Esophagus squamous epithelium (tissue), 5 donors: ENCODE results near the gene KBTBD2. TPM values are rescaled to one million over a fixed set of nuclear protein-coding genes. Genes with fewer than 3 reads are reported as not detected.
"Not testable (repeated sequence)": the region's sequence is repeated elsewhere in the genome, so short reads cannot be mapped to it uniquely, and the experiment has no call there.

Experiments used
- DNase-seq: peaks from one replicate; lab custom pipeline; 2025; lab: John Stamatoyannopoulos, UW
- H3K27ac ChIP-seq, 4 donors: fragments of 200-600 bp; sonication (generic); one replicate each; pipeline ENCODE4 v1.5.1; 2016 to 2019; ENCODE audit warnings: mild to moderate bottlenecking in 1 of 4
- H3K27me3 ChIP-seq, 4 donors: fragments of 200-600 bp; sonication (generic); 1 replicate in 3 of 4; 2 replicates in 1 of 4; pipeline versions ENCODE4 v1.5.1 to v1.6.0; 2017 to 2021; ENCODE audit warnings: antibody characterized with exemption in 1 of 4
- H3K36me3 ChIP-seq, 3 donors: fragments of 200-600 bp; sonication (generic); one replicate each; pipeline ENCODE4 v1.5.1; 2016 to 2019
- H3K4me1 ChIP-seq, 3 donors: fragments of 200-600 bp; sonication (generic); one replicate each; pipeline ENCODE4 v1.5.1; 2017 to 2019
- H3K4me3 ChIP-seq, 4 donors: fragments of 200-600 bp; sonication (generic); 1 replicate in 3 of 4; 2 replicates in 1 of 4; pipeline ENCODE4 v1.5.1; 2016 to 2019; ENCODE audit warnings: mild to moderate bottlenecking in 2 of 4, moderate library complexity in 1 of 4
- H3K9me3 ChIP-seq, 3 donors: fragments of 200-600 bp; sonication (generic); one replicate each; pipeline ENCODE4 v1.5.1; 2016 to 2019
- CTCF ChIP-seq, 6 experiments: fragments of 450-650 bp in 4 of 6; fragments of 200-600 bp in 2 of 6; sonication (generic) in 2 of 6; IDR thresholded peaks; one replicate each; pipeline ENCODE4 v1.5.1; 2016 to 2019; ENCODE audit warnings: antibody characterized with exemption in 6 of 6, mild to moderate bottlenecking in 4 of 6, moderate library complexity in 4 of 6
- POLR2A ChIP-seq, 4 donors: fragments of 450-650 bp; IDR thresholded peaks; one replicate each; pipeline ENCODE4 v1.6.1; 2017; ENCODE audit warnings: antibody characterized with exemption in 4 of 4, mild to moderate bottlenecking in 4 of 4, moderate library complexity in 3 of 4
- WGBS, 2 donors: methylation state at CpG; one replicate each; pipeline ENCODE4 v1.1.5; 2018; 5-methylcytosine and 5-hydroxymethylcytosine counted together
- intact Hi-C: fragments of 100-400 bp; cut with DNase I; formaldehyde crosslinking; loops from one replicate; pipeline ENCODE4 v1.15.0; 2022
- total RNA-seq, 4 donors: library from RNA; depleted of rRNA; stranded (reverse); fragments of >200 nt; gene quantifications; one replicate each; pipeline ENCODE4 v1.1.0, GENCODE V29; 2016
- donor health status: DM: yes; HTN: yes; CAD: no.

KBTBD2 gene
- total RNA-seq, 4 donors from 2014 or later, result 13.3 to 36.4 (median 23.8) TPM

- DNase-seq, result peak; percentile 2
- intact Hi-C loops, result no loop called here
- Histone ChIP-seq H3K27me3 (no peaks in the 10 kb centered on the region), H3K9me3 (no peaks in the 10 kb centered on the region), H3K4me3 (peak overlapping the region in 3 of 4 donors; percentile 20 to 40 (median 31)), H3K27ac (peak overlapping the region in 1 of 4 donors; percentile 21), H3K4me1 (peaks cover 0 to 10% (median 0%) of the 10 kb centered on the region in 3 donors), H3K36me3 (no peaks in the 10 kb centered on the region)
- peak in 1 of 6 experiments; percentile 8 for TF ChIP-seq CTCF (IDR thresholded peaks at IDR 0.05)
- no peak for TF ChIP-seq POLR2A (IDR thresholded peaks at IDR 0.05)
- 6 to 24% methylated on average over 11 of the region's 12 CpGs for WGBS, 2 donors
These were observed 13.7 kb upstream of the KBTBD2 start for GRCh38 chr7:32905175-32905662.

- Histone ChIP-seq H3K4me1 (peaks cover 0 to 10% (median 0%) of the 10 kb centered on the region in 3 donors), H3K36me3 (no peaks in the 10 kb centered on the region), H3K27ac (no peak overlapping the region), H3K9me3 (no peaks in the 10 kb centered on the region), H3K4me3 (no peak overlapping the region), H3K27me3 (no peaks in the 10 kb centered on the region)
- DNase-seq, result no peak
- TF ChIP-seq POLR2A (IDR thresholded peaks at IDR 0.05) (no peak), CTCF (IDR thresholded peaks at IDR 0.05) (no peak)
- 88 to 94% methylated on average over 7 of the region's 7 CpGs for WGBS, 2 donors
- intact Hi-C loops, result no loop called here
These were observed 10.1 kb upstream of the KBTBD2 start for GRCh38 chr7:32901629-32902028.

GRCh38 chr7:32900433-32900995, 9.0 kb upstream of the KBTBD2 start:
- Histone ChIP-seq H3K27ac (no peak overlapping the region), H3K4me1 (peaks cover 0 to 7% (median 0%) of the 10 kb centered on the region in 3 donors), H3K4me3 (no peak overlapping the region), H3K9me3 (no peaks in the 10 kb centered on the region), H3K27me3 (no peaks in the 10 kb centered on the region), H3K36me3 (no peaks in the 10 kb centered on the region)
- WGBS, 2 donors, result 90 to 92% methylated on average over 4 of the region's 4 CpGs
- intact Hi-C loops, result no loop called here
- TF ChIP-seq POLR2A (IDR thresholded peaks at IDR 0.05) (no peak), CTCF (IDR thresholded peaks at IDR 0.05) (no peak)
- no peak for DNase-seq

- H3K27ac ChIP-seq, H3K36me3 ChIP-seq, H3K27me3 ChIP-seq, H3K9me3 ChIP-seq, DNase-seq, H3K4me3 ChIP-seq, intact Hi-C loops: not testable (repeated sequence)
- whole genome bisulfite sequencing, 2 donors, result 77 to 100% methylated on average over 3 to 6 of the region's 6 CpGs
- peaks cover 0 to 16% (median 7%) of the 10 kb centered on the region in 3 donors for H3K4me1 ChIP-seq
These were observed 5.8 kb upstream of the KBTBD2 start for GRCh38 chr7:32897376-32897775.

GRCh38 chr7:32896564-32897347, 5.2 kb upstream of the KBTBD2 start:
- peaks cover 0 to 18% (median 7%) of the 10 kb centered on the region in 3 donors for H3K4me1 ChIP-seq
- no peak for DNase-seq
- intact Hi-C loops, result no loop called here
- WGBS, 2 donors, result 89 to 90% methylated on average over 6 of the region's 6 CpGs
- no peak overlapping the region for H3K4me3 ChIP-seq
- no peaks in the 10 kb centered on the region for H3K36me3 ChIP-seq
- H3K27me3 ChIP-seq, result no peaks in the 10 kb centered on the region
- no peak overlapping the region for H3K27ac ChIP-seq
- H3K9me3 ChIP-seq, result no peaks in the 10 kb centered on the region
- TF ChIP-seq POLR2A (IDR thresholded peaks at IDR 0.05) (no peak), CTCF (IDR thresholded peaks at IDR 0.05) (no peak)
